ELF-1 (cell line): ENCODE data around the gene SEL1L2.

Experiments used
- DNase-seq: peaks from one replicate; pipeline ENCODE4 v3.0.0-alpha.2; 2016; ENCODE audit warnings: low read depth, low spot score

Gene SEL1L2

DNA sequence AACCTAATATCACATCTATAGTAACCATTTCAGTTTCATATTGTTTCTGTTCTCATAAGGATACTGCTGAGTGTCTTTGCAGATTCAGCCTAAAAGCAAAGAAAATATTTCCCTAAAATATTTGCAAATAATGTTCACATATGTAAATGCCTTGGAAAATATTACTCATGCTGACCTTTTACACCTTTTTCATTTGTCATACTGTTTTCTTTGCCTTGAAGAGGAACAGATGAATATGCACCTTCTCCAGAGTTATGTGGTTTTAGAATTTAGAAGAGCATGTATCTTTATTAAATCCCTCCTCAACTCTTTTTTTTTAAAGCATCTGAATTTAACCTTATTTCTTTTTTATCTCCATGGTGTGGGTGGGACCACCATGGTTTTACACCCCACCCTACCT, 173.1 kb downstream of the SEL1L2 start:
- no peak for DNase-seq

DNA sequence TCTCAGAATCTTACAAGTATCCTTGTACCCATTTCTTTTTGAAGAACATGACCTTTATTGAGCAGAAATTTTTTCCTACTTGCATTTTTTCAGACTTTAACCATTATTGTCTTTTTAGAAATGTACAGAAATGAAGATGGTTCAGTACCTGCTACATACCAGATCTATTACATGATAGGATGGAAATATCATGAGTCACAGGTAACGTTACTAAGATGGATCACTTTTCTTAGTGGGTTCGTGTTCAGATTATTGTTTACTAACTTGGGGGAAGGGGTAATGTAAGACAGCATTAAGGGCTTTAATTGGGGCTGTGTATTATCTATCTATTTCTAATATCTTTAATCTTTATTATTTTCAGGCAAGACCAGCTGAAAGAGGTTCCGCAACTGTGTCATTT, 173.7 kb downstream of the SEL1L2 start:
- no peak for DNase-seq

DNA sequence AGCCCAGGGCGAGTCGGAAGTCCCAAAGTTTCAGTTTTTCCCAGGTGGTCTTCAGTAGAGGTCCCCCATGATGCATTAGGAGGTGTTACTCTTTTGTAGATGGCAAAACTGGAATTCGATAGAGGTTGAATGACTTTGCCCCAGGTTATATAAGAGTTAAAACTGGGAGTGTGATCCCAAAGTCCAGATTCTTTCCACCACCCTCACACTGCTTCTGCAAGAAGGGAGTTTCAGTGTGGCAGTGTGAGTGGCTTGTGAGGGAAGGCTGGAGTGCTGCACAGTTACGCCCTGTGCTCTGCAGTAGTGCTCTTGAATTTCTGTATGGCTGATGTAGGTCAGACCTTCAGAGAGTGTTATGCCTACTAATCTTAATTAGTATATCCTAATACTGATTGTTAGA, 175.7 kb downstream of the SEL1L2 start:
- DNase-seq, result no peak

DNA sequence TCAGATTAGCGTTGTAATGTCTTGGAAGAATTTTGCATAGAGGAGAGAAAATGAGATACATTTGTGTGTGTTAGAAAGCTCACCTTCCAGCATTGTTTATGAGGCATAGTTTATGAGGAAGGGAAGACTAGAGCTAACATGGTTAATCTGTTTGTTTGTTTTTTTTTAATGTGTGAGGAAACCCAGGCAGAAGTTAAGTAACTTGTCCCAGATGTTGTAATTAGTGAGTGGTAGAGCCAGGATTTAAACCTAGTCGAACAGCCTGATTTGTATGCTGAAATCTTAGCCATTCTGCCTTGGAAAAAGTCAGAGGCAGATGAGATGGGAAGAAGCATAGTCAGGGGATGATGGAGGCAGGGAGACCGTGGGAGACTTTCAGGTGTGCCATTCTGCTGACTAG, 176.5 kb downstream of the SEL1L2 start:
- no peak for DNase-seq

DNA sequence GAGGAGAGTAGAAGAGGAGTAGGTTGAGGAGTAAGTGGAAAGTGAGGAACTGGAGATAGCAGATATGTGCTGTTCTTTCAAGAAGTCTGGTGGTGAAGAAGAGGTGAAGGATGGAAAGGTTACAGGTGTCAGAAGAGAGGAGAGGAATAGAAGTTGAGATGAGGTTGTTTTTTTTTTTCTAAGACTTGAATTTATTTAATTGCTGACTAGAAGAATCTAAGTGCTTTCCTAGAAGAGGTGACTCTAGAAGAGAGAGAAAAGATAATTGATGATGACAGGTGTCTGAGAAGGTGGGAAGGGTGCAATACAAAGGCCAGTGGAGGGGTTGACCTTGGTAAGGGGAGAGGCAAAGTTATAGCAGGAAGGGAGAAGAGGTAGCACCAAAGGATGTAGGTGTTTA, 180.0 kb downstream of the SEL1L2 start:
- no peak for DNase-seq

DNA sequence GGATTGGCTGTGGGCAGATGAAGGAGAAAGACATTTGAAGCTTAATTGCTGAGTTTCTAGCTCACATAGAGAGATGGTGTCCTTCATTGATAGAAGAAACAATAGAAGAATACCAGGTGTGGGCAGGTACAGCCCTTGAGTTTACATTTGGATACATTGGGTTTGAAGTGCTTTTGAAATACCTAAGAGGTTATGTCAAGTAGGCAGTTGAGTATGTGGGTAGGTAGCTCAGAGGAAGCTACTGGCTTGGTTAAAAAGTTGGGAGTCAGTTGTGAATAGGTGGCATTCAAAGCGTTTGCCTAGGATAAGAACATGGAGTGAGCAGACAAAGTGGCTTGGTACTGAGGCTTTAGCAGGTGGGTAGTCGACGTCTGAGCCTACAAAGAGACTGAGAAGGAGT, 180.6 kb downstream of the SEL1L2 start:
- DNase-seq, result no peak

DNA sequence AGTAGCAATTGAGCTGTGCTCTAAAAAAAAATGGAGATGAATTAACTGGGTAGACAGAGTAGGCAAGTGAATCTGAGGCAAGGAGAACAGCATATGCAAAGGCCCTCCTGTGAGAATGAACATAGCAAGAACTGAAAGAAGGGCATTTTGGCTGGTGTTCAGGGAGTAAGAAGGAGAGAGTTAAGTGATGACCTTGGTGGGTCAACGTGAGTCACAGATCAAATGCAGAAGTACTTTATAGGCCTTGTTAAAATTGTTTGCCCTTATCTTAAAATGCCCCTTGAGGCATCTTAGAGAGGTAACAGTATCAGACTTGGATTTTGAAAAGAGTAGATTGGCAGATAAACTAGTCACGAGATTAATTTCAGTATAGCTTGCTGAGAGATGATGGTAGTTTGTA, 181.0 kb downstream of the SEL1L2 start:
- no peak for DNase-seq

DNA sequence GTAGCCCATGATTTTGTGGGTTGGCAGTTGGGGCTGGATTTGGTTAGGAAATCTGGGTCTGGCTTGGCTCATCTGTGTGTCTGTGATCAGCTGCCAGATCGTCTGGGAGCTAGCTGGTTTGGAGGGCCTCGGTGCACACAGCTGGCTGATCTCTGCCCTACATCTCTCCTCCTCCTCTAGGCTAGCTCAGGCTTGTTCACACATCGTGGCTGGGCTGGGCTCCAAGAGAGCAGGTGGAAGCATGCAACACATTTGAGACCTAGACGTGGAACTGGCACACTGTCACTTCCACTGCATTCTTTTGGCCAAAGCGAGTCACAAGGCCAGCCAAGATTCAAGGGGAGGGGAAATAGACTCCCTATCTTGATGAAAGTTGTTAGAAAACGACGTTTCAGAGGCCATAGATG, 189.7 kb downstream of the SEL1L2 start:
- DNase-seq, result no peak

DNA sequence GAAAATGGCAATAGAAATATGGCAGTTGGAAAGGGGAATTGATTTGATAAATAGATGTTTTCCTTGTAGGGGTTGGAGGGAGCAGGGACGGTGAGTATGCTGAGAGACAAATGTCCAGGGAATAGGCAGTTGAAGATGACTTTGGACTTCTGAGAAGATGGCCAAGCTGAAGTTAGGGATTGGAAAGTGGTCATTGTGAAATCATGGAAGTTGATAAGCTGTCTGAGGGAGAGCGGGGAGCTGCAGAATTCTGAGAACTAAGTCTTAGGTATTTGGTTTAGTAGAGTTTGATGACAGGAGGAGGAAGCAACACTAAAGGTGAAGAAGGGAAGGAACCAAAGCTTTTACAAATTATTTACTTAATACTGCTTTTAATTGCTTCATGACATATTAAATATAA, 190.4 kb downstream of the SEL1L2 start:
- DNase-seq, result no peak
